ENCODE results near the gene PSMB5. TPM values are rescaled to one million over a fixed set of nuclear protein-coding genes. Genes with fewer than 3 reads are reported as not detected.

Gene PSMB5
- total RNA-seq (2022; extraction: Qiagen RNA extraction): 293 to 320 TPM (median 308 TPM) in 5 replicates

GRCh38 chr14:23034498-23035302 lies at the start of gene PSMB5:
Gene PSMB5, minus strand, starts transcription at chr14:23034900. Its CDS starts 19 bp downstream, at chr14:23034881.

DNA sequence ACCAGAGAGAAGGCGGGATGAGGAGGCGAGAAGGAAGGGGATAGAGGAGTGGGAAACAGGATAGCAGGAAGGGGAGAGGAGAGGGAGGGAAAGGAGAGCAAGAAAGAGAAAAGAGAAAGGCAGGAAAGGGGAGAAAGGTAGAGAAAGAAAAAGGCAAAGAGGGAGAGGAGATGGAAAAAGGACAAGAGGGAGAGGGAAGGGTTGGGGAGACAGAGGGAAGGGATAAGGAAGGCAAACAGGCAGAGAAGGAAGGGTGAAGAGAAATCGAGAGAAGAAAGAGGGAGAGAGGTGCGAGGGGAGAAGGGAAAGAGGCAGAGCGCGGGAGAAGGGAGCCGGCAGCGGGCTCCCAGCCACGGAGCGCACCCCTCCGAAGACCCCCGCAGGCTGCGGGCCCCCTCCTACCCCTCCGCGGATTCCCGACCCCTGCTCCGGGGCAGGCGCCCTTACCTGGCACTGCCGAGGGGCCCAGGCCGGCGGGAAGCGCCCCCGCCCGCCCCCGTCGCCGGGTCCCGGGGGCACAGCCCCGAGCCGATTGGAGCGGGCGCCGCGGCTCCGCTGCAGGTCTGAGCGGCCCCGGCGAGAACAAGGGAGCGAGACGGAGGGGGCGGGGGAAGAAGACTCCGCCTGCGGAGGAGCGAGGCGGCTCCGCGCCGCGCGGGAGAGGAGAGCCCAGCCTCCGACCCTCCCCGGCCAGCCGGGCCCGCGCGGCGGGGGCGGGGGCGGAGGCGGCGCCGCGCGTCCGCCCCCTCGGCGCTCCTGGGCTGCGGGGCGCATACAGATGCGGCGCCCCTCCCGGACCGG lies 22.5 kb upstream of the PSMB5 start, which contains the start of gene CDH24:
TSS of gene CDH24 (minus strand) at position 565 of the 801 bp plus-strand sequence. CDS start 1,787 bp downstream, outside the sequence.

DNA sequence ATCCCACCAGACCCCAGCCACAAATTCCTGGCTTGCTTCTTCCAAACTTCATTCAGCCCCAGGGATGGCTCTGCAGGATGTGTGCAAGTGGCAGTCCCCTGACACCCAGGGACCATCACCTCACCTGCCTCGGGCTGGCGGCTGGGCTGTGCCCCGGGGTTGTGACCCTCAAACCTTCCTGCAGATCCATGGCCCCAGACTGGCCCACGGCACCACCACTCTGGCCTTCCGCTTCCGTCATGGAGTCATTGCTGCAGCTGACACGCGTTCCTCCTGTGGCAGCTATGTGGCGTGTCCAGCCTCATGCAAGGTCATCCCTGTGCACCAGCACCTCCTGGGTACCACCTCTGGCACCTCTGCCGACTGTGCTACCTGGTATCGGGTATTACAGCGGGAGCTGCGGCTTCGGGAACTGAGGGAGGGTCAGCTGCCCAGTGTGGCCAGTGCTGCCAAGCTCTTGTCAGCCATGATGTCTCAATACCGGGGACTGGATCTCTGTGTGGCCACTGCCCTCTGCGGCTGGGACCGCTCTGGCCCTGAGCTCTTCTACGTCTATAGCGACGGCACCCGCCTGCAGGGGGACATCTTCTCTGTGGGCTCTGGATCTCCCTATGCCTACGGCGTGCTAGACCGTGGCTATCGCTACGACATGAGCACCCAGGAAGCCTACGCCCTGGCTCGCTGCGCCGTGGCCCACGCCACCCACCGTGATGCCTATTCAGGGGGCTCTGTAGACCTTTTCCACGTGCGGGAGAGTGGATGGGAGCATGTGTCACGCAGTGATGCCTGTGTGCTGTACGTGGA lies 7.7 kb upstream of the PSMB5 start, which contains the start of gene PSMB11:
TSS of gene PSMB11 (plus strand) at position 51 of the 804 bp plus-strand sequence. CDS start at position 65, 14 bp downstream.

GRCh38 chr14:23009939-23010726 lies 24.6 kb downstream of the PSMB5 start, which contains the start of gene C14orf93:
Gene C14orf93, minus strand, starts transcription at chr14:23010143. Its CDS starts 11,120 bp downstream, at chr14:22999023.

GRCh38 chr14:22982477-22983245 lies 52.0 kb downstream of the PSMB5 start, which contains the start of gene AJUBA:
Gene AJUBA, minus strand, starts transcription at chr14:22982551. Its CDS starts 285 bp downstream, at chr14:22982266.

Other genes starting within 250 kb of the PSMB5 start
- 18.9 to 31.0 TPM (median 23.9 TPM) in 5 replicates for gene SLC7A7, start 219.5 kb downstream of the PSMB5 start, total RNA-seq (2022; extraction: Qiagen RNA extraction)
- 128 to 227 TPM (median 194 TPM) in 5 replicates for gene MRPL52, start 205.0 kb downstream of the PSMB5 start, total RNA-seq (2022; extraction: Qiagen RNA extraction)
- 0.44 to 0.74 TPM (median 0.55 TPM) in 5 replicates for gene MMP14, start 198.3 kb downstream of the PSMB5 start, total RNA-seq (2022; extraction: Qiagen RNA extraction)
- 70.7 to 81.5 TPM (median 77.8 TPM) in 5 replicates for gene LRP10, start 163.2 kb downstream of the PSMB5 start, total RNA-seq (2022; extraction: Qiagen RNA extraction)
- 0.28 to 0.38 TPM (median 0.33 TPM) in 5 replicates for gene REM2, start 151.7 kb downstream of the PSMB5 start, total RNA-seq (2022; extraction: Qiagen RNA extraction)
- 53.1 to 62.4 TPM (median 56.4 TPM) in 5 replicates for gene RBM23, start 115.8 kb downstream of the PSMB5 start, total RNA-seq (2022; extraction: Qiagen RNA extraction)
- 90.1 to 270 TPM (median 99.0 TPM) in 5 replicates for gene PRMT5, start 105.5 kb downstream of the PSMB5 start, total RNA-seq (2022; extraction: Qiagen RNA extraction)
- 34.1 to 39.9 TPM (median 35.6 TPM) in 5 replicates for gene HAUS4, start 77.8 kb downstream of the PSMB5 start, total RNA-seq (2022; extraction: Qiagen RNA extraction)
- 31.9 to 40.2 TPM (median 34.0 TPM) in 5 replicates for gene AJUBA, start 52.3 kb downstream of the PSMB5 start, total RNA-seq (2022; extraction: Qiagen RNA extraction)
- gene C14orf93, start 24.8 kb downstream of the PSMB5 start, total RNA-seq (2022; extraction: Qiagen RNA extraction): 2.5 to 3.5 TPM (median 3.5 TPM) in 5 replicates
- gene PSMB11, start 7.3 kb upstream of the PSMB5 start, total RNA-seq (2022; extraction: Qiagen RNA extraction): not detected in 5 replicates
- 2.5 to 4.6 TPM (median 4.4 TPM) in 5 replicates for gene CDH24, start 22.6 kb upstream of the PSMB5 start, total RNA-seq (2022; extraction: Qiagen RNA extraction)
- gene ACIN1, start 60.2 kb upstream of the PSMB5 start, total RNA-seq (2022; extraction: Qiagen RNA extraction): 79.6 to 94.2 TPM (median 84.7 TPM) in 5 replicates
- gene C14orf119, start 60.6 kb upstream of the PSMB5 start, total RNA-seq (2022; extraction: Qiagen RNA extraction): 74.5 to 105 TPM (median 99.7 TPM) in 5 replicates
- gene CIROP, start 70.1 kb upstream of the PSMB5 start, total RNA-seq (2022; extraction: Qiagen RNA extraction): not detected in 5 replicates
- 0.06 TPM in 1 of 5 replicates, not detected in the others for gene CEBPE, start 84.4 kb upstream of the PSMB5 start, total RNA-seq (2022; extraction: Qiagen RNA extraction)
- 1.8 to 2.8 TPM (median 1.9 TPM) in 5 replicates for gene SLC7A8, start 148.8 kb upstream of the PSMB5 start, total RNA-seq (2022; extraction: Qiagen RNA extraction)
- gene RNF212B, start 203.0 kb upstream of the PSMB5 start, total RNA-seq (2022; extraction: Qiagen RNA extraction): not detected in 5 replicates

Data from A549 treated with AZD2906 at 1 μM for 4 hours (cell line).